ENCODE results near the gene FBN1.

- no peak for TF ChIP-seq EP300 (IDR thresholded peaks at IDR 0.05; ENCODE audit: borderline replicate concordance)
- no peak for TF ChIP-seq RAD21 (IDR thresholded peaks at IDR 0.05; ENCODE audit: low read depth)
These were observed 224.1 kb downstream of the FBN1 start for GRCh38 chr15:48421362-48421761.
